Ramos (cell line): ENCODE results near the gene PANX2.

Experiments
- in situ Hi-C: fragments of 300-500 bp; cut with MboI; formaldehyde crosslinking; loops from one replicate; pipeline ENCODE4 v1.14.3; 2022; ENCODE audit warnings: low sequenced_read_pairs; ENCODE audit not compliant: unreplicated experiment

Gene PANX2

DNA sequence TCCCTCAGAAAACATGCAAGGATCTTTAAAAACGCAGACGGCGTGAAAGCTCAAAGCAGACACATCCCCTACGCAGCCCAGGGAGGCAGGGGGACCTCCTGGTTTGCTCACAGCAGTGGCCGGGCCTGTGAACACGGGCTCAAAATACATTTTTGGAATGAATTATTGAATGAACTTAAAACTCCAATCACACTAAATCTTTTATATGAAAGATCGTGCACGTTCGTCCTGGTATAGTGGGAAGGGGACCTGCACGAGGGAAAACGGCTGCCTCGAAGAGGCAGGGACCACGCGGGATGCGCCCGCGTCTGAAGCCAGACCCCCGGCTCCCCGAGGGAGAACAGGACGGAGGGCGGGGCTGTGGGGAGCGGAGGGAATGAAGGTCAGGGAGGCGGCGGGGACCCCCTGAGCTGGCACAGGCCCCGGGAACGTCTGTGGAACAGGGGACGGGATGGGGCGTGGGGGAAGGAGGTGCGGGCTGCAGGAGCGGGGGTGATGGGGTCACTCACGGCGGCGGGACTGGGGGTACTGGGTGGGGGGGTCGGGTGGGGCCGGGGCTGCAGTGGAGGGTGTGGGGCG lies 1.3 kb upstream of the PANX2 start:
- in situ Hi-C loops: no loop called here

DNA sequence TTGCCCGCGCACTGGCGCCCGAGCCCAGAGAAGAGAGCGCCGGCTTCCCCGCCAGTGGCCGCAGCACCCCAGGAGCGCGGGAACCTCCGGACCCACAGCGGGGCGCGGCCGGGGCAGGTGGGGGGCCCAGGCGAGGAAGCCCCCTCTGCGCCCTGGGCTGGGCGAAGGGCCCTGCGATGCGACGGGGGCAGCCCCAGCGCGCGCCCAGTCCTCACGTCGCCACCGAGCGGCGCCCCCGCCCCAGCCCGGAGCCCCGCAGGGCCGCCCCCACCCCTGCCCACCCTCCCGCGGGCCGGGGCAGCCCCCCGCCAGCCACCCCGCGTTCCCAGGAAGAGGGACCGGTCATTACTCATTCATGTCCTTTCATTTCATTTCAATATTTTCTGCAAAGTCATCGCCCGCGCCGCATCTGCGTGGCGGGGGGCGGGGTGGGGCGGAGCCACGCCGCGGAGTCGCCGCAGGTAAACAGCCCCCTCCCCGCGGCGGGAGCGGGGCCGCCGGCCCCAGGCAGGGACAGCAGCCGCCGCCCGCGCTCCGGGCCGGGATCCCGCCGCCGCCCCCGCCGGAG lies 673 bp upstream of the PANX2 start:
- in situ Hi-C loops: no loop called here

DNA sequence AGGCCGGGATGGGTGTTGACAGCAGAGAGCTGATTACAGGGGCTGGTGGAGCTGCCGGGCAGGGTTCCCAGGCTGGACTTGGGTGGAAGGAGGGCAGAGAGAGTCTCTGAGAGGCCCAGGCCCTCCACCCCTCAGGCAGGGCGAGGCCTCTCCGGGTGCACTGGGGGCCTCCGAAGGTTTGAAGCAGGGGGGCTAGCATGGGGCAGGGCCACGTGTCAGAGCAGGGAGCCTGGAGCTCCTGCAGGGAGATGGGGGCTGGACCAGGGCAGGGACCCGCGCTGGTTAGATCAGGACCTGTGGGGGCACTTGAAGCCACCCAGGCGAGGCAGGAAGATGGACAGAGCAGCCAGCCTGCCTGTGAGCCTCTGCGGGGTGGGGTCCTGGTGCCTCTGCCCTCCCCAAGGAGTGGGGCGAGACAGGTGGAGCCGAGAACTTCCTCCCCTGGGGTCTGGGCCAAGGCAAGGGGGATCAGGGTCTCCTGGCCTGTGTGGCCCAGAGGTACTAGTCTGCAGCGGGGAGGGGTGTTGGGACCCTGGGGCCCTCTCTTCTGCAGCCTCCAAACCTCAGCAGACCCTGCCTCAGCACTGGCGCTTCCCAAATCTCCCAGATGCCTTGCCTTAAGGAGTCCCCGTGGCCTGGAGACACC lies 911 bp downstream of the PANX2 start:
- in situ Hi-C loops: no loop called here

DNA sequence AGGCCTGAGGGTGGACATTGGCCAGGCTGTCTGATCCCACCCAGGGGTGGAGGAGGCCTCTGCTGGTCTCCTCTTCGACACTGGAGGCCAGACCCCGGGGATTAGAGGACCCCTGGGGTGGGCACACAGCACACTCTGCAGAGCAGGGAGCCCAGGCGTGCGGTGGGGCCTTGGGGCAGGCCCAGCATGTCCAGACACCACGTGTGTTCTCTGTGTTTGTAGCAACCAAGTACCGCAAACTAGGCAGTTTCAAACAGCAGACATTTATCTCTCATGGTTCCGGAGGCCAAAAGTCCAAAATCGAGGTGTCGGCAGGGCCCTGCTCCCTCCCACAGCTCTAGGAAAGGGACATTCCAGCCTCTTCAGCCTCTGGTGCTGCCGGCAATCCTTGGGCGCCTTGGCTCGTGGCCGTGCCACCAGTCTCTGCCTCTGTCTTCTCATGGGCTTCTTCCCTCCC lies 1.5 kb downstream of the PANX2 start:
- in situ Hi-C loops: no loop called here

GRCh38 chr22:50173311-50173982 lies 2.9 kb downstream of the PANX2 start:
- in situ Hi-C loops: no loop called here

DNA sequence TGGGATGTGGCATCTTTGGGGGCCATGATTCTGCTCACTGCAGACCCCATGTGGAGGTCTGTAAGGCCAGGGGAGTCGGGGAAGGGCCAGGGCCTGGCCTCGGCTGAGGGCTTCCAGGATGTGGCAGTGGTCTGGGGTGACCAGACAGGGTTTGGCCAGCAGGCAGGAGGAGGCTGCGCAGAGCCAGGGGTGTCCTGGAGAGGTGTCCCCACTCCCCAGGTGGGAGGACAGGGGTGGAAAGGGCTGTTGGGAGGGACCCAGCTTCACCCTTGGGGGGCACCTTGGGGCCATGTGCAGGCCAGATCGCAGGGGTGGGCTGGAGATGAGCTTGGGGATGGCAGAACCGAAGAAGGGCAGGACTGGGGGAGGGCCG lies 3.4 kb downstream of the PANX2 start:
- in situ Hi-C loops: no loop called here

GRCh38 chr22:50174382-50175190 lies 4.1 kb downstream of the PANX2 start:
- in situ Hi-C loops: no loop called here

DNA sequence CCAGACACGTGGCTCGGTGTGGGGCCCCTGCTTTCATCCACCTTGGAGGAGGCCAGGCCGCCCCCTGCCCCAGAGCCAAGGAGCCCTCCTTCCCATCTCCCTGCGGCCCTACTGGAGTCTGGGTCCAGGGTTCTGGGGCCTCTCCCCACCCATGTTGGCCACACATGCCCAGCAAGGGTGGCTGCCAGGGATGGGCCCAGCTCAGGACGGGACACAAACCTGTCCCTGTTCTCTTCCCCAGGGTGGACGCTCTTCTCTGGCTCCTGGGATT lies 4.6 kb downstream of the PANX2 start:
- in situ Hi-C loops: no loop called here

DNA sequence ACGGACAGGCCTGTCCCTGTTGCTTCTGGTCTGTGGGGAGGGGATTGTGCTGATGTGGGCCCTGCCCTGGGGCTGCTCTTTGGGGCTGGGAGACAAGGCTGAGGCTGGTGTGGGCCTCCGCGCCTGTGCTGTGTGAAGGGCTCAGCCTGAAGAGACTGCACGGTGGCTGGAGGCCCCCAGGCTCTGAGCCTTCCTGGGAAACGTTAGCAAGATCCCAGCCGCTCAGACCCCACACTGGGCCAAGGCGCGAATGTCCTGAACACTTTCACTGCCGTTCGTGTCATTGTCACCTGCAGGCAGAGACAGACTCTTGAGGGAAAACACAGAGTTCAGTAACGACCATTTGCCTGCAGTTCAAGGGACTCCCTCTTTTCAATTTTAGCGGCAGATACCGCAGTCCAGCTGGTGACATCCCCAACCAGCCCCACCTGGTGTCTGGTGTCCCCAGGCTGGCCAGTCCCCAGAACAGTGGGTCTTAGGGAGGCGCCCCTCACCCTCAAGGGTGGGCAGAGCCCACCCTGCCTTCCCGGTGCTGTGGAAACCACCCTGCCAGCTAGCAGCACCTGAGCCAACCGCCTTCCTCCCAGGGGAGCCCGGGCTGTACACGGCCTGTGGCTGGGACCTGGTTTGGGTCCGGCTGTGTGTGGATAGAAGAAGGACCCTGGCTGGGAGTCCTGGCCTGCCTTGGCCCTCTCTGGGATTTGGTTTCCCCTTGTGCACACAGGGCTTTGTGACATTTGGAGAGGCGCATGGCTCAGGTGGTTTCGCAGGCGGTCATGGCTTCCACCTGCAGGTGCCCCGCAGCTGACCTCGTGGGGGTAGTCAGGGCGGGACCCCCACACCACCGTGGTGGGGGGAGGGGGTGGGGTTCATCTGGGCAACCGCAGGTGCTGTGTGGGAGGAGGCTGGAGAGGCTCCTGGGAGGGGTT lies 5.7 kb downstream of the PANX2 start:
- in situ Hi-C loops: no loop called here

GRCh38 chr22:50176850-50177536 lies 6.5 kb downstream of the PANX2 start:
- in situ Hi-C loops: no loop called here

GRCh38 chr22:50177537-50178470 lies 7.3 kb downstream of the PANX2 start:
- in situ Hi-C loops: no loop called here

DNA sequence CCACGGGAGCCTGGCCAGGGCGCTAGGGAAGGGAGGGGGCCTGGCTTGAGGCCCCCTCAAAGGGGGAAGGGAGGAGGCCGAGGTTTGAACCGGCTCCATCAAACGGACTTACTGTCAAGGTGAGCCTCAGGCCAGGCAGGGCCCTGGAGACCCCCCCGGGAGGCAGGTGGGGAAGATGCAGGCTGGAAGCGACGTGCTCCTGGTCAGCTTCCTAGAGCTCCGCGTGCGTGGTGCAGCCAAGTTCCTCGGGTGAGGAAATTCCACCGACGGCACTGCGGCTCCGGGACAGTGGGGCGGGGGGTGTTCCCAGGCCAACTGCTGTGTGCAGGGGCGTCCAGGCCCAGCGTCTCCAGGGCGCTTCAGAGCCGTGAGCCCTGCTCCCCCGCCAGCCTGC lies 7.9 kb downstream of the PANX2 start:
- in situ Hi-C loops: no loop called here

DNA sequence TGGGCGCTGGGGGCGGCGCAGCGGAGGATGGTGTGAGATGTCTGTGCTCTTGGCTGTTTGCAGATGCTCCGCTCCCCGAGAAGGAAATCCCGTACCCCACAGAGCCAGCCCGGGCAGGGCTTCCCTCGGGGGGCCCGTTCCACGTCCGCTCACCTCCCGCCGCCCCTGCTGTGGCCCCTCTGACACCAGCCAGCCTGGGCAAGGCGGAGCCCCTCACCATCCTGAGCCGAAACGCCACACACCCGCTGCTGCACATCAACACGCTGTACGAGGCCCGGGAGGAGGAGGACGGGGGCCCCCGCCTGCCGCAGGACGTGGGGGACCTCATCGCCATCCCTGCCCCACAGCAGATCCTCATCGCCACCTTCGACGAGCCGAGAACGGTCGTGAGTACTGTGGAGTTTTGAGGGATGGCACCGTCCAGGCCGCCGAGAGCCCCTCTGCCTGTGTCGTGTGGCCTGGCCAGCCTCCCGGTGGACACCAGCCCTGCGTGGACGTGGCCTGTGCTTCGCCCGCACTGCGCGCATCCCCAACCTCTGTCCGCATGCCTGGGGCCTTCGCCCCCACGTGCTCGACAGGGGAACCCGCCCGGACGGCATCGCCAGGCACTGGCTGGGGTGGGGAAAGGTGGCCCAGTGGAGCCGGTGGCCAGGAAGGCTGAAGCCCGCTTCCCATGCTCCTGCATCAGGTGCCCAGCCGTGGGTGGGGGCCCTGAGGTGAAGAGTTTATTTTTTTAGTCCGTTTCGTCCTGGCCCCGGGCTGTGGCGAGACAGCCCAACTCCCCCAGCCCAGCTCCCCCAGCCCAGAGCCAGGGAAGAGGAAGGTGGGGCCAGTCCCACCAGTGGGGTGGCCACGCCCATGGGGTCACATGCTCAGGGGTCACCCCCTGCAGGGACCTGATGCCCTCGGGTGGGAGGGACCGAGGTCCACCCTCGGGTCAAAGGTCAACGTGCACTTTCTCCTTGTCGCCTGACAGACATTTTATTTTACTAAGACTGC lies 8.6 kb downstream of the PANX2 start:
- in situ Hi-C loops: no loop called here

DNA sequence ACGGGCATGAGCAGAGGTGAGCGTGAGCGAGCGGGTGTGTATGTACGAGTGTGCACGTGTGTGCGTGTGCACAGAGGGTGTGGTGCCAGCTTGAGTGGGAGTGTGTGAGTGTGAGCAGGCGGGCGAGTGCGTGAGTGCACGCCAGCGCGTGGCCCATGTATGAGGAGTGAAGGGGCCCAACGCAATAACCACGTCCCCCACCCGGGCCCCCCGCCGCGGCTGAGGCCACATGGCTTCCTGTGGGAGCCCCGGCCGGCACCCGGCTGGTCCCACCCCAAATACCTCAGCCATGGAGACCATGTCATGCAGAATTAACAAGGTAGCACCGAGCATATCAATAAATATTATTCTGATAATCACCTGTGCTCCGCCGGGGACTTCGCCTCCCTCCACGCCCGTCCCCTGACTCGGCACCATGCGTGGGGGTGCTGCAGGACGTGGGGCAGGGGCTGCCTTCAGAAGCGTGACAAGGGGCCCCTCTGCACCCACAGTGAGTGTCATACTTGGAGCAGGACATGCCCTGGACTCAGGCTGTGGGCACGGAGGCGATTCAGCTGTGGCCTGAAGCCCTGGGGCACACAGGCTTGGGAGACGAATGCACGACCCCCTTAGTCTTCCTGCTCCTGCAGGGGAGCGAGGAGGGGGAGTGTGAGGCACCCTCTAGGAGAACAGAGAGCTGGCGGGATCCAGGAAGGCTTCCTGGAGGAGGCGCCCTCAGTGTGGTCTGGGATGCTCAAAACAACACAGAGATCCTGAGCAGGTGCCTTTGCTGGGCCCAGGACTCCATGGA lies 9.6 kb downstream of the PANX2 start:
- in situ Hi-C loops: no loop called here

DNA sequence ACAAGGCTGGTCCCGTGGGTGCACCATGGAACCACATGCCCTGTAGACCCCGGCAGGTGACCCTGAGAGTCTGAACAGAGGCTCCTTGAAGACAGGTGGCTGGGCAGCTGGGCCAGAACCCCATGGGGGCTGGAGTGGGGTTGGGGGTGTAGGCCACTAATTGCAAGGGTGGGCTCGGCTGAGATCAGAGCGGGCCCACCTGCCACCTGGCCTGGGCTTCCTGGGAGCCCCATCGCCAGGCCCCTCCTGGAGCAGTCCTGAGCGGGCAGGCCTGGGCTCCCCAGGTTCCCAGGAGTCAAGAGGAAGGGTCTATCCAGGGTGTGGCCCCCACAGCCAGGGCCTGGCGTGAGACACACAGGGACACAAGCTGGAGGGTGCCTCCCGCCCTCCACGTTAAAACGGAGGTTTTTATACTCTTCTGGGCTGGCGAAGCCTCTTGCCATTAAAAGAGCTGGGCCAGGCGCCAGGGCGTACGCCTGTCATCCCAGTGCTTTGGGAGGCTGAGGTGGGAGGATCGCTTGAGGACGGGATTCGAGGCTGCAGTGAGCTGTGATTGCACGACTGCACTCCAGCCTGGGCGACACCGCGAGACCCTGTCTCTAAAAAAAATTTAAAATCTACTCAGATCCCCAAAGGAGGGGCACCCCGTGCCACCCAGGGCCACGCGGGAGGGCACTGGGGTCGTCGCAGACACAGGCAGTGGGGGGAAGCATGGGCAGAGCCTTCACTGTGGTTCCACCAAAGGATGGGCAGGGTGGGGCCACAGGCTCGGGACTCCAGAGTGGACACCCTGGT lies 10.4 kb downstream of the PANX2 start:
- in situ Hi-C loops: no loop called here
